Right cardiac atrium (tissue), 5 donors: ENCODE measurements around the gene CLCNKA. TPM values are rescaled to one million over a fixed set of nuclear protein-coding genes. Genes with fewer than 3 reads are reported as not detected.

ENCODE experiments used
- ATAC-seq, 2 donors: fragments of 200-7000 bp; cut with Tn5 transposase; one replicate each; pipeline versions ENCODE4 v1.8.0 to v1.9.1; 2020; ENCODE audit warnings: moderate library complexity in 2 of 2, mild to moderate bottlenecking in 1 of 2
- DNase-seq, 3 donors: peaks; one replicate each; pipeline ENCODE4 v3.0.0-alpha.2; 2020
- H3K27ac ChIP-seq: one replicate; pipeline ENCODE4 v1.5.1; 2013; ENCODE audit warnings: mild to moderate bottlenecking, low read length, control low read depth, moderate library complexity
- H3K27me3 ChIP-seq: one replicate; pipeline ENCODE4 v1.6.1; 2013; ENCODE audit not compliant: control insufficient read depth, insufficient read depth
- H3K4me1 ChIP-seq: one replicate; pipeline ENCODE4 v1.6.1; 2013; ENCODE audit warnings: low read length; ENCODE audit not compliant: control insufficient read depth, insufficient read depth
- H3K4me3 ChIP-seq: one replicate; pipeline ENCODE4 v1.5.1; 2013; ENCODE audit warnings: low read length, control low read depth
- H3K9me3 ChIP-seq: one replicate; pipeline ENCODE4 v1.6.1; 2013; ENCODE audit warnings: low read length; ENCODE audit not compliant: control insufficient read depth
- WGBS: extraction: QIAGEN DNeasy Blood & Tissue Kit; methylation state at CpG from one replicate; pipeline ENCODE4 v1.1.7; 2013; 5-methylcytosine and 5-hydroxymethylcytosine counted together
- intact Hi-C, 4 donors: fragments of 100-400 bp; cut with DNase I; formaldehyde crosslinking; loops; one replicate each; pipeline versions ENCODE4 v1.11.0 to v1.14.0; 2022 to 2023
- polyA plus RNA-seq: library from polyadenylated mRNA; stranded (reverse); fragments of 200-250 nt; gene quantifications from one replicate; pipeline ENCODE4 v1.2.3, GENCODE V29; 2013
- total RNA-seq, 4 donors: library from RNA; stranded (reverse); fragmentation: NEBNext Ultra II Directional; extraction: Animal tissue kit (Norgen Biotek cat#: 25700); gene quantifications; one replicate each; pipeline ENCODE4 v1.2.1, GENCODE V29; 2021
- donor health status: healthy with polysubstance abuse.
- donor health status: DM: no; HTN: yes; CAD: no.
- donor health status: DM: no; HTN: no; CAD: no.
- donor health status: DM: no; HTN: yes; CAD: no; lungs with severe emphysema.
- donor health status: DM: yes; HTN: yes; CAD: no.

Gene CLCNKA
- total and polyA plus RNA-seq, 5 donors: 0.31 to 0.93 (median 0.52) TPM

DNA sequence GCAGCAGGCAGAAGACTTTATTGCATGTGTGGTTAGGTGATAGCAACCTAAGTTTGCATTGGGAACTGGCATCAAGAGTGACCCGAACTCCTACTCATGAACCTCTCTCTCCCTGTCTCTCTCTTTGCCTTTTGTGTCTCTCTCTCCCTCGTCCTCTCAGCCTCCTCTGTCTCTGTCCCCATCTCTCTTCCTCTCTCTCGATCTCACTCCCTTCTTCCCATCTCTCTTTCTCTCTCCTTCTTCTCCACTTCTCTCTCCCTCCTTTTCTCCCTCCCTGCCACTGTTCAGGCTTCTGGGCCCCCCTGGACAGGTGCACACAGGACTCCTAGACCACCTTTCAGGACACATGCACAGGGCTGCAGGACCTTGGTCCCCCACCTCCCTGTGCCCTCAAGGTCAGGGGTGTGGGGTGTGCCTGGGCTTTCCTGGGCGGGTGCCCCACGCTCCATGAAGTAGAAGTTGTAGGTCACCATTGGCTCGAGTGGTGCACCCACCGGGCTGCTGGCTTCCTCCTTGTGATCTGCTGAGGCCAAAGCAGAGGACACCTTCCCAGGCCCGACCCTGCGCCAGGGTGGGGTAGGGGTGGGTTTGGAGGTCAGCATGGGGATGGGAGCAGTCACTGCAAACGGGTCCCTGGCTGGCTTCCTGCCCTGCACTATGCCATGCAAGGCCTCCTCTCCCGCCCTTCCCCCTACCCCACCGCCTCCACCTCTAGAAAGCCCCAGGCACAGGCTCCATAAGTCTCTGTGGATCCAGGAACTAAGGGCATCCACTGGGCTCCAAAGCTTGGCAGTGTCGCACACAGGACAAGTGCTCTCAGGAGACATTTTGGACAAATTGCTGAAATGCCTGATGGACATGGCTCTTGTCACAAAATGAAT, 32.7 kb upstream of the CLCNKA start:
- ATAC-seq (no peak), DNase-seq (no peak)
- intact Hi-C loops: no loop called here
- Histone ChIP-seq H3K9me3 (no peaks in the 10 kb centered on the region), H3K4me1 (no peaks in the 10 kb centered on the region), H3K27me3 (no peaks in the 10 kb centered on the region), H3K27ac (no peak overlapping the region), H3K4me3 (no peak overlapping the region)
- WGBS: 87% methylated on average over 13 of the region's 13 CpGs

GRCh38 chr1:15989776-15990175, 32.1 kb upstream of the CLCNKA start:
- DNase-seq: peak in 1 of 3 donors; percentile 61

GRCh38 chr1:15991427-15992186, 30.2 kb upstream of the CLCNKA start:
- Histone ChIP-seq H3K9me3 (no peaks in the 10 kb centered on the region), H3K4me1 (no peaks in the 10 kb centered on the region), H3K4me3 (no peak overlapping the region), H3K27me3 (no peaks in the 10 kb centered on the region), H3K27ac (no peak overlapping the region)
- ATAC-seq (no peak), DNase-seq (no peak)
- intact Hi-C loops: loop anchor here (5.0 to 10.0 kb wide), 3 partner anchors 177 to 199 kb away; no protein-coding TSS in a partner anchor
- WGBS: 92% methylated on average over 11 of the region's 11 CpGs

More at GRCh38 chr1:15989776-15990175, 32.1 kb upstream of the CLCNKA start:
- H3K4me3 ChIP-seq: no peak overlapping the region
- H3K4me1 ChIP-seq: no peaks in the 10 kb centered on the region
- H3K27me3 ChIP-seq: no peaks in the 10 kb centered on the region
- ATAC-seq: no peak
- intact Hi-C loops: loop anchor here (5.0 to 10.0 kb wide), 3 partner anchors 175 to 197 kb away; no protein-coding TSS in a partner anchor
- H3K9me3 ChIP-seq: no peaks in the 10 kb centered on the region
- no peak overlapping the region for H3K27ac ChIP-seq
- 53% methylated on average over 9 of the region's 9 CpGs for WGBS

DNA sequence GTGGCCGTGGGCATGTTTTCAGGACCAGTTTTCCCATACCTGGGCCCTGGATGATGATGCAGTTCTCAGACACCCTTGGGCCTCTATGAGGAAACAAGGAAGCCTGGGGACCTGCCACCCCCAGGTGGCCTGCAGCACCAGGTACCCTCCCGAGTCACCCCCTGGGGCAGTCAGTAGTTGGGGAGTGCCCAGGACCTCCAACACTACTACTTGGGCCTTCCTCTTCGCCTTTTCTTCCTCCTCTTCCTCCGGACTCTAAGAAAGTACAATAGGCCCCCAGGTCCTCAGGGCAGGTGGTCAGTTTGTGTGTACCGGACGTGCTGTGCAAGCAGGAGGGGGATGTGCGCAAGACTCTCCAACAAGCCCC, 29.7 kb upstream of the CLCNKA start:
- ATAC-seq (no peak), DNase-seq (no peak)
- Histone ChIP-seq H3K9me3 (no peaks in the 10 kb centered on the region), H3K4me1 (no peaks in the 10 kb centered on the region), H3K27ac (no peak overlapping the region), H3K27me3 (no peaks in the 10 kb centered on the region), H3K4me3 (no peak overlapping the region)
- intact Hi-C loops: loop anchor here (5.0 to 10.0 kb wide), 3 partner anchors 177 to 200 kb away; no protein-coding TSS in a partner anchor
- WGBS: 88% methylated on average over 7 of the region's 7 CpGs

GRCh38 chr1:15992582-15993500, 29.0 kb upstream of the CLCNKA start:
- Histone ChIP-seq H3K4me1 (no peaks in the 10 kb centered on the region), H3K27me3 (no peaks in the 10 kb centered on the region), H3K27ac (no peak overlapping the region), H3K9me3 (no peaks in the 10 kb centered on the region), H3K4me3 (no peak overlapping the region)
- ATAC-seq (no peak), DNase-seq (no peak)
- intact Hi-C loops: loop anchor here (5.0 to 10.0 kb wide), 3 partner anchors 178 to 201 kb away; no protein-coding TSS in a partner anchor
- WGBS: 81% methylated on average over 17 of the region's 17 CpGs

- Histone ChIP-seq H3K27ac (no peak overlapping the region), H3K4me1 (no peaks in the 10 kb centered on the region), H3K9me3 (no peaks in the 10 kb centered on the region), H3K27me3 (no peaks in the 10 kb centered on the region), H3K4me3 (no peak overlapping the region)
- ATAC-seq (no peak), DNase-seq (no peak)
- intact Hi-C loops: loop anchor here (5.0 to 10.0 kb wide), 3 partner anchors 179 to 201 kb away; no protein-coding TSS in a partner anchor
- 90% methylated on average over 15 of the region's 15 CpGs for WGBS
Measured at GRCh38 chr1:15993666-15994065, 28.2 kb upstream of the CLCNKA start.

DNA sequence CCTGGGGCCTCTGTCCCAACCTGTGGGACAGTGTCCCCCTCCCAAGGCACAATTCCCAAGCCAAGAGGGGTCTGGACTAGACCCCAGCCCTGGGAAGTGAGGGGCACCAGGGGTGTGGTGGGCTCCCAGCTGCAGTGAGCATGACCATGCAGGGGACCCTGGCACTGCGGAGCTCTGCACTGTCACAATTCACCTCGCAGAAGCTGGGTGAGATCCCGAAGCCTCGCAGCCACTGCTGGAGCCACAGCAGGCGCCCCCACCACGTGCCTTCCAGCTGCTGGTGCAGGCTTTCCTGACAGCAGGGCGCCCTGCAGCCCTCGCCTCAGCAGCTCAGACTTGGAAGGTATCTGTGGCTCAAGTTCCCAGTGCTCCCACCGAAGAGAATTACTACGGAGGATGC, 27.8 kb upstream of the CLCNKA start:
- Histone ChIP-seq H3K9me3 (no peaks in the 10 kb centered on the region), H3K4me3 (no peak overlapping the region)
- ATAC-seq: no peak

GRCh38 chr1:15994590-15995351, 27.1 kb upstream of the CLCNKA start:
- H3K27me3 ChIP-seq: no peaks in the 10 kb centered on the region
- intact Hi-C loops: loop anchor here (5.0 to 10.0 kb wide), 3 partner anchors 180 to 202 kb away; no protein-coding TSS in a partner anchor
- no peaks in the 10 kb centered on the region for H3K4me1 ChIP-seq
- no peaks in the 10 kb centered on the region for H3K9me3 ChIP-seq
- WGBS: 61% methylated on average over 11 of the region's 11 CpGs
- peak; percentile 78 to 87 (median 83) for DNase-seq
- H3K4me3 ChIP-seq: no peak overlapping the region
- no peak overlapping the region for H3K27ac ChIP-seq
- ATAC-seq: peak; percentile 84 to 85

More for the DNA sequence above, 27.8 kb upstream of the CLCNKA start:
- intact Hi-C loops: loop anchor here (5.0 to 10.0 kb wide), 3 partner anchors 179 to 202 kb away; no protein-coding TSS in a partner anchor
- Histone ChIP-seq H3K4me1 (no peaks in the 10 kb centered on the region), H3K27ac (no peak overlapping the region), H3K27me3 (no peaks in the 10 kb centered on the region)
- WGBS: 91% methylated on average over 10 of the region's 10 CpGs
- no peak for DNase-seq

DNA sequence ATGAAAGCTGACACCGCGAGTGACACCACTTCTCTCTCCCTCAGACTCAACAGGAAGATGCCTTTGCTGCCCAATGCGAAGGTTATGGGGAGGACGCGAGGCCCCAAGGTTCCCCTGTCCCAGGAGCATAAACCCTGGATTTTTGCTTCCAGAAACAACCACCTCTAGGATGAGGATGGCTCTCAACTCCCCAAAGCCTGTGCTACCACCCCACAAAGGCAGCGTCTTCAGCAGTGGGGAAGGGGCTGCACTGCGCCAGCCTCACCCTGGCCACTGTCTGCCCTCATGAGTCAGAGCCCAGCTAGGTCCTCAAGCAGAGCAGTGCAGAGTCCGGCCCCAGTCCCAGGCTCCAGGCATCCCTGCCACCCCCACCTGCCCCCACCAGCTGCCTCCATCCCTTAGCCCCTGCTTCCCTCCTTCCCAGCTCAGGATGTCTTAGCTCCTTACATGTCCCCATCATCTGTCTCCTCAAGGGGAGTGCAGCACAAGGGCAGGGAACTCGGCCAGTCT, 24.7 kb upstream of the CLCNKA start:
- no peaks in the 10 kb centered on the region for H3K9me3 ChIP-seq
- H3K27ac ChIP-seq: no peak overlapping the region
- no peaks in the 10 kb centered on the region for H3K27me3 ChIP-seq
- ATAC-seq (no peak), DNase-seq (no peak)
- H3K4me3 ChIP-seq: no peak overlapping the region
- intact Hi-C loops: loop anchor here in 1 of 4 donors (10.0 kb wide), 1 partner anchor 182 kb away; no protein-coding TSS in a partner anchor
- 81% methylated on average over 9 of the region's 9 CpGs for WGBS
- H3K4me1 ChIP-seq: no peaks in the 10 kb centered on the region
